Stimulated activated CD4-positive, alpha-beta T cell treated with anti-CD3 and anti-CD28 coated beads, Interleukin-1b, Interleukin-23, amount 100 ng/mL, for 24 hours (primary cell): ENCODE measurements around the gene BAIAP2L2.
"Not testable (repeated sequence)": the region's sequence is repeated elsewhere in the genome, so short reads cannot be mapped to it uniquely, and the experiment has no call there.

ENCODE experiments used
- DNase-seq, 4 experiments: peaks; one replicate each; pipeline ENCODE4 v3.0.0-alpha.2; 2020; ENCODE audit warnings: low read depth in 4 of 4, low spot score in 1 of 4

Gene BAIAP2L2

GRCh38 chr22:38081941-38082828 lies 28.3 kb downstream of the BAIAP2L2 start:
- no peak for DNase-seq

GRCh38 chr22:38081636-38081940 lies 28.9 kb downstream of the BAIAP2L2 start:
- DNase-seq: no peak

- no peak for DNase-seq
These were observed 29.4 kb downstream of the BAIAP2L2 start for GRCh38 chr22:38080850-38081635.

- no peak for DNase-seq
These were observed 30.0 kb downstream of the BAIAP2L2 start for GRCh38 chr22:38080474-38080849.

GRCh38 chr22:38079804-38080203 lies 30.7 kb downstream of the BAIAP2L2 start:
- no peak for DNase-seq

GRCh38 chr22:38079208-38079607 lies 31.3 kb downstream of the BAIAP2L2 start:
- not testable (repeated sequence) for DNase-seq

- DNase-seq: no peak
These were observed 32.2 kb downstream of the BAIAP2L2 start for GRCh38 chr22:38078046-38078840.

- DNase-seq: no peak
These were observed 32.9 kb downstream of the BAIAP2L2 start for GRCh38 chr22:38077595-38077994.

GRCh38 chr22:38077096-38077495 lies 33.4 kb downstream of the BAIAP2L2 start:
- DNase-seq: no peak

GRCh38 chr22:38075961-38076360 lies 34.5 kb downstream of the BAIAP2L2 start:
- no peak for DNase-seq

- no peak for DNase-seq
These were observed 35.2 kb downstream of the BAIAP2L2 start for GRCh38 chr22:38075105-38075825.

- no peak for DNase-seq
These were observed 36.0 kb downstream of the BAIAP2L2 start for GRCh38 chr22:38074181-38075104.

- DNase-seq: no peak
These were observed 37.0 kb downstream of the BAIAP2L2 start for GRCh38 chr22:38073150-38074130.

GRCh38 chr22:38072322-38073149 lies 37.9 kb downstream of the BAIAP2L2 start:
- no peak for DNase-seq

- no peak for DNase-seq
These were observed 38.8 kb downstream of the BAIAP2L2 start for GRCh38 chr22:38071421-38072321.

GRCh38 chr22:38070250-38070921 lies 40.1 kb downstream of the BAIAP2L2 start:
- no peak for DNase-seq
